H9 (cell line): Measurements from ENCODE around the gene SLC7A6. TPM values are rescaled to one million over a fixed set of nuclear protein-coding genes. Genes with fewer than 3 reads are reported as not detected.

Experiments
- DNase-seq: peaks from one replicate; pipeline ENCODE4 v3.0.0-alpha.2; 2017
- H2AFZ ChIP-seq: one replicate; pipeline ENCODE4 v1.6.1; 2013; ENCODE audit warnings: mild to moderate bottlenecking, low read length, control low read depth, moderate library complexity
- H2AK5ac ChIP-seq: 2 replicates; pipeline ENCODE4 v1.6.1; 2013; ENCODE audit warnings: low read length, control low read depth, mixed read lengths; ENCODE audit not compliant: insufficient read length
- H2BK120ac ChIP-seq: one replicate; pipeline ENCODE4 v1.6.1; 2013; ENCODE audit warnings: low read depth, mild to moderate bottlenecking, low read length, control low read depth, inconsistent platforms; ENCODE audit not compliant: poor library complexity, severe bottlenecking
- H2BK12ac ChIP-seq: 2 replicates; pipeline ENCODE4 v1.6.1; 2013; ENCODE audit warnings: low read length, control low read depth, mixed read lengths, low read depth; ENCODE audit not compliant: insufficient read length
- H2BK15ac ChIP-seq: 2 replicates; pipeline ENCODE4 v1.6.1; 2013; ENCODE audit warnings: low read depth, low read length, control low read depth
- H2BK20ac ChIP-seq: one replicate; pipeline ENCODE4 v1.6.1; 2013; ENCODE audit warnings: low read depth, mild to moderate bottlenecking, low read length, control low read depth, inconsistent platforms; ENCODE audit not compliant: poor library complexity, severe bottlenecking
- H2BK5ac ChIP-seq: 2 replicates; pipeline ENCODE4 v1.6.1; 2013; ENCODE audit warnings: low read length, control low read depth, mixed read lengths; ENCODE audit not compliant: insufficient read length
- H3K14ac ChIP-seq: 2 replicates; pipeline ENCODE4 v1.6.1; 2013; ENCODE audit warnings: low read length, control low read depth; ENCODE audit not compliant: insufficient read depth
- H3K18ac ChIP-seq: 2 replicates; pipeline ENCODE4 v1.6.1; 2013; ENCODE audit warnings: low read depth, mild to moderate bottlenecking, mixed read lengths, low read length, control low read depth; ENCODE audit not compliant: insufficient read length
- H3K23ac ChIP-seq: 2 replicates; pipeline ENCODE4 v1.6.1; 2013; ENCODE audit warnings: low read length, control low read depth, mixed read lengths, low read depth; ENCODE audit not compliant: insufficient read length
- H3K23me2 ChIP-seq: 2 replicates; pipeline ENCODE4 v1.6.1; 2013; ENCODE audit warnings: low read depth, mild to moderate bottlenecking, mixed read lengths, low read length, control low read depth; ENCODE audit not compliant: insufficient read length, poor library complexity, severe bottlenecking
- H3K27ac ChIP-seq: 2 replicates; pipeline ENCODE4 v1.5.1; 2013; ENCODE audit warnings: low read length, control low read depth, mixed read lengths, low read depth; ENCODE audit not compliant: insufficient read length
- H3K27me3 ChIP-seq: 2 replicates; pipeline ENCODE4 v1.6.1; 2013; ENCODE audit warnings: low read length, control low read depth, inconsistent platforms; ENCODE audit not compliant: insufficient read depth
- H3K4ac ChIP-seq: 2 replicates; pipeline ENCODE4 v1.6.1; 2013; ENCODE audit warnings: low read depth, mild to moderate bottlenecking, control low read depth, inconsistent platforms, low read length, moderate library complexity
- H3K4me1 ChIP-seq: 2 replicates; pipeline ENCODE4 v1.6.1; 2013; ENCODE audit warnings: low read length, control low read depth, inconsistent platforms; ENCODE audit not compliant: insufficient read depth
- H3K4me2 ChIP-seq: 2 replicates; pipeline ENCODE4 v1.6.1; 2013; ENCODE audit warnings: low read length, control low read depth, mixed read lengths; ENCODE audit not compliant: insufficient read length, insufficient read depth
- H3K56ac ChIP-seq: 2 replicates; pipeline ENCODE4 v1.6.1; 2013; ENCODE audit warnings: low read depth, mild to moderate bottlenecking, mixed read lengths, low read length, control low read depth; ENCODE audit not compliant: insufficient read length
- H3K79me1 ChIP-seq: 2 replicates; pipeline ENCODE4 v1.6.1; 2013; ENCODE audit warnings: low read depth, mild to moderate bottlenecking, moderate library complexity, low read length, control low read depth, inconsistent platforms; ENCODE audit not compliant: insufficient read depth, poor library complexity, severe bottlenecking
- H3K79me2 ChIP-seq: 2 replicates; pipeline ENCODE4 v1.6.1; 2013; ENCODE audit warnings: low read length, control low read depth, inconsistent platforms; ENCODE audit not compliant: insufficient read depth
- H3K9ac ChIP-seq: 2 replicates; pipeline ENCODE4 v1.6.1; 2013; ENCODE audit warnings: low read length, control low read depth, mixed read lengths; ENCODE audit not compliant: insufficient read length; ENCODE audit errors: extremely low read depth
- H3K9me3 ChIP-seq: one replicate; pipeline ENCODE4 v1.6.1; 2013; ENCODE audit warnings: low read depth, low read length, inconsistent platforms; ENCODE audit not compliant: control insufficient read depth
- H3T11ph ChIP-seq: one replicate; pipeline ENCODE4 v1.6.1; 2013; ENCODE audit warnings: mild to moderate bottlenecking, low read length, control low read depth, inconsistent platforms
- H4K20me1 ChIP-seq: one replicate; pipeline ENCODE4 v1.6.1; 2013; ENCODE audit not compliant: control insufficient read depth, insufficient read length, insufficient read depth
- H4K5ac ChIP-seq: 2 replicates; pipeline ENCODE4 v1.6.1; 2013; ENCODE audit warnings: low read depth, mild to moderate bottlenecking, mixed read lengths, low read length, control low read depth; ENCODE audit not compliant: insufficient read length
- H4K8ac ChIP-seq: replicated peaks from 2 replicates; pipeline ENCODE4 v1.6.1; 2013; ENCODE audit warnings: low read length, control low read depth, mixed read lengths, low read depth; ENCODE audit not compliant: insufficient read length
- H4K91ac ChIP-seq: 2 replicates; pipeline ENCODE4 v1.6.1; 2013; ENCODE audit warnings: low read depth, mild to moderate bottlenecking, moderate library complexity, mixed read lengths, low read length, control low read depth; ENCODE audit not compliant: insufficient read length
- H3K27ac Mint-ChIP-seq, 3 experiments: 2 replicates in 2 of 3; 3 replicates in 1 of 3; pipeline ENCODE4 v1.8.0; 2020 to 2021; ENCODE audit warnings: mixed read lengths in 3 of 3, mild to moderate bottlenecking in 1 of 3, moderate library complexity in 1 of 3
- H3K27me3 Mint-ChIP-seq: 2 replicates; pipeline ENCODE4 v1.8.0; 2021; ENCODE audit warnings: low read depth, mild to moderate bottlenecking, moderate library complexity, mixed read lengths
- H3K36me3 Mint-ChIP-seq, 3 experiments: 2 replicates in 2 of 3; 3 replicates in 1 of 3; pipeline ENCODE4 v1.8.0; 2020 to 2021; ENCODE audit warnings: low read depth in 3 of 3, mixed read lengths in 3 of 3; ENCODE audit not compliant: insufficient read depth in 1 of 3
- H3K4me1 Mint-ChIP-seq, 2 experiments: 2 replicates each; pipeline ENCODE4 v1.8.0; 2020; ENCODE audit warnings: mixed read lengths in 2 of 2
- H3K4me3 Mint-ChIP-seq, 2 experiments: 2 replicates in 1 of 2; 3 replicates in 1 of 2; pipeline ENCODE4 v1.8.0; 2020 to 2021; ENCODE audit warnings: mild to moderate bottlenecking in 2 of 2, mixed read lengths in 2 of 2, moderate library complexity in 1 of 2
- H3K9me3 Mint-ChIP-seq, 2 experiments: 2 replicates in 1 of 2; 3 replicates in 1 of 2; pipeline ENCODE4 v1.8.0; 2020; ENCODE audit warnings: mild to moderate bottlenecking in 2 of 2, mixed read lengths in 2 of 2, moderate library complexity in 1 of 2
- CTCF ChIP-seq: fragments of 200-600 bp; sonication (generic); conservative IDR thresholded peaks from 3 replicates; pipeline ENCODE4 v1.8.0; 2021; ENCODE audit warnings: antibody characterized with exemption, mild to moderate bottlenecking
- WGBS: extraction: QIAGEN DNeasy Blood & Tissue Kit; methylation state at CpG from one replicate; pipeline ENCODE4 v1.1.7; 2013; ENCODE audit warnings: missing lambda C conversion rate, low lambda C conversion rate, mixed read lengths; ENCODE audit not compliant: insufficient read length; ENCODE audit errors: extremely low coverage; 5-methylcytosine and 5-hydroxymethylcytosine counted together
- total RNA-seq: library from RNA; stranded (reverse); gene quantifications from 2 replicates; pipeline ENCODE4 v1.2.1, GENCODE V29; 2021

Gene SLC7A6
- total RNA-seq, 1 experiment from 2014 or later, result 21.1 TPM

- Histone ChIP-seq H3K4me2 (no peak overlapping the region), H3K9ac (no peak overlapping the region), H3K23ac (no peak overlapping the region), H3K18ac (no peak overlapping the region), H3K79me2 (no peaks in the 10 kb centered on the region; the same call in 1 of the 2 replicates), H3T11ph (no peak overlapping the region), H3K14ac (no peak overlapping the region), H2BK20ac (no peak overlapping the region), H2BK12ac (no peak overlapping the region), H2AFZ (no peak overlapping the region), H3K23me2 (no peaks in the 10 kb centered on the region), H3K4me1 (no peaks in the 10 kb centered on the region), H3K9me3 (no peaks in the 10 kb centered on the region), H2BK5ac (no peak overlapping the region), H4K91ac (no peak overlapping the region), H2BK120ac (no peak overlapping the region), H4K8ac (no peak overlapping the region), H3K27me3 (no peaks in the 10 kb centered on the region), H2AK5ac (no peak overlapping the region), H4K5ac (no peak overlapping the region), H3K56ac (no peak overlapping the region), H2BK15ac (no peak overlapping the region), H4K20me1 (no peaks in the 10 kb centered on the region), H3K4ac (no peak overlapping the region), H3K79me1 (no peaks in the 10 kb centered on the region), H3K27ac (no peak overlapping the region)
- Mint-ChIP-seq H3K4me1 (0 out of 4 replicates have a peak, but pooled peaks cover 0 to 2% of the 10 kb centered on the region in 2 experiments), H3K27ac (no peak overlapping the region), H3K36me3 (peaks cover 30 to 90% (median 73%) of the 10 kb centered on the region in 3 experiments; a peak in 6 of 7 replicates), H3K4me3 (no peak overlapping the region), H3K9me3 (no peaks in the 10 kb centered on the region), H3K27me3 (no peaks in the 10 kb centered on the region)
- no peak for DNase-seq
- TF ChIP-seq CTCF, result no peak
- no CpG with 5 or more reads among the region's 7 CpGs for WGBS
Measured at GRCh38 chr16:68300734-68301459, 36.6 kb downstream of the SLC7A6 start.
